Stimulated activated CD8-positive, alpha-beta memory T cell treated with anti-CD3 and anti-CD28 coated beads, Interleukin-12 subunit alpha, Interleukin-12 subunit beta, amount 100 ng/mL, for 4 hours (primary cell): Measurements from ENCODE around the gene ALDH16A1.

ENCODE experiments used
- DNase-seq: peaks from one replicate; pipeline ENCODE4 v3.0.0-alpha.2; 2020; ENCODE audit warnings: low read depth

Gene ALDH16A1

GRCh38 chr19:49423985-49424303, 29.1 kb upstream of the ALDH16A1 start:
- DNase-seq = no peak

DNA sequence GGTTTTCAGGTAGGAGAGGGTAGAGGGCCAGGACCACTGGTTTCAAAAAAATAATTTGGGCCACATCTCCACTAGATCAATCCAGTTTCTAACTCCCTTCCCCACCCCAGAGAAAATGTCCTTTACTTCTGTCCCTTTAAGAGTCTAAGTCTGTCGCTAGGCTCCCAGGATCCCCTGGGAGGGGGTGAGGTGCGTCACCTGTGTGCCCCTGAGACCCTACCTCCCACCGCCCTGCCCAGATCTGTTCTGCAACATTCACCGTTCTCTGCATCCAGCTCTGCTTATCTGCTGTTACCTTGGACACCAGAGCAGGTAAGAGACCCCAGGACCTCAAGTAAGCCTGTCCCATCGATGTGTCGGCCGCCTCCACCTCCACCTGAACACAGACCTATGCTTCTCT, 27.8 kb upstream of the ALDH16A1 start, which contains the start of gene GFY:
GFY (plus strand) TSS at position 211 of the 400 bp plus-strand sequence. CDS start 1,043 bp downstream, outside the sequence.
- no peak for DNase-seq

GRCh38 chr19:49425922-49426592, 27.0 kb upstream of the ALDH16A1 start:
- no peak for DNase-seq

- no peak for DNase-seq
Measured at GRCh38 chr19:49427339-49427738, 25.7 kb upstream of the ALDH16A1 start.

GRCh38 chr19:49427855-49428546, 25.0 kb upstream of the ALDH16A1 start:
- DNase-seq = no peak

DNA sequence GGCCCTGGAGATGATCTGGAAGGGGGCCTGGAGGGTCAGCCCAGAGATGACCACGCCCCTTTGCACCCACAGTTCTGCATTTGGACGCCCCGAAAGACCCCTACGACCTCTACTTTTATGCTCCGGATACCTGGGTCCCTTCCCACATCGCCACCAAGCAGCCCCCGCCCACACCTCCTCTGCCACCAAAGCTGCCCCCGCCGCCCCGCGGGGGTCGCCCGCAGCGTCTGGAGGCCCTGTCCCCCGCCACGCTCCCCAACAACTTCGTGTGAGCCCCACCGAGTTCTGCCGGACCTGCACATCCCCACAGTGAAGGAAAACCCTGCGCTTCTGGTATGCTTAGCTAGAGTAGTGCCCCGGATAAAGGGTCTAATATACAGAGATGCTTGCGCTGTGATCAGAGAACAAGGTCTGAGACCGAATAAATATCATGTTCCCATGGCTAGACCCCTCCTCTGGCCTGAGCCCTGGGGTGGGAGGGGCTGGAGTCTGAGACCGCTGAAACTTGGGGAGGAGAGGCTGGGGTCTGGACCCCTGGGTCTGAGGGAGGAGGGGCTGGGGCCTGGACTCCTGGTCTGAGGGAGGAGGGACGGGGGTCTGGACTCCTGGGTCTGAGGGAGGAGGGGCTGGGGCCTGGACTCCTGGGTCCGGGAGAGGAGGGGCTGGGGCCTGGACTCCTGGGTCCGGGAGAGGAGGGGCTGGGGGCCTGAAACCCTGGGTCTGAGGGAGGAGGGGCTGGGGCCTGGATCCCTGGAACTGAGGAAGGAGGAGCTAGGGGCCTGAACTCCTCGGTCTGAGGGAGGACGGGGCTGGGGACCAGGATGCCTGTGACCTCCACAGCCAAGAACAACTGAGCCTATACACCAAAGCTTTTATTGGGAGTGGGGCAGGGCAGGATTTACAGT, 24.2 kb upstream of the ALDH16A1 start:
- no peak for DNase-seq

DNA sequence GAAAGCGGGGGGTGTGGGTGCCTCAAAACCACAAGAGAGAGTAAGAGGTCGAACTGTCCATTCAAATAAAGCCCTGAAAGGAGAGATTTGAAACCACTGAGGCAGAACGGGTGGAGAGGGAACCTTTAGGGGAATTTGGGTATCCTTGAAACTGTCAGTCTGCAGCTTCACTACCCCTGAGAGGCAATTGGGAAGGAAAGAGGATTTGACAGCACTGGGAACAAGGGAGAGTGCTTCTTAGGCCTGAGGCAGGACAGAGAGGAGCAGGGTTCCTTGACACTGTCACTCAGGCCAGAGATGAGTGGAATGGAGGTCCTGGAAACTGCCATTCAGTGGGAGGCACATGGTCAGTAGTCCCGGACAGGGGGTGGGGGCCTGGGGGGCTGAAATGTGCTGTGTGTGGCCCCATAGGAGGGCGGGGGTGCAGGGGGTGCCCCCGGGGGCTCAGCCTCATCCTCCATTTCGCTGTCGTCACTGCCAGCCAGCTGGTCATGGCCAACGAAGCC, 22.8 kb upstream of the ALDH16A1 start:
- no peak for DNase-seq

DNA sequence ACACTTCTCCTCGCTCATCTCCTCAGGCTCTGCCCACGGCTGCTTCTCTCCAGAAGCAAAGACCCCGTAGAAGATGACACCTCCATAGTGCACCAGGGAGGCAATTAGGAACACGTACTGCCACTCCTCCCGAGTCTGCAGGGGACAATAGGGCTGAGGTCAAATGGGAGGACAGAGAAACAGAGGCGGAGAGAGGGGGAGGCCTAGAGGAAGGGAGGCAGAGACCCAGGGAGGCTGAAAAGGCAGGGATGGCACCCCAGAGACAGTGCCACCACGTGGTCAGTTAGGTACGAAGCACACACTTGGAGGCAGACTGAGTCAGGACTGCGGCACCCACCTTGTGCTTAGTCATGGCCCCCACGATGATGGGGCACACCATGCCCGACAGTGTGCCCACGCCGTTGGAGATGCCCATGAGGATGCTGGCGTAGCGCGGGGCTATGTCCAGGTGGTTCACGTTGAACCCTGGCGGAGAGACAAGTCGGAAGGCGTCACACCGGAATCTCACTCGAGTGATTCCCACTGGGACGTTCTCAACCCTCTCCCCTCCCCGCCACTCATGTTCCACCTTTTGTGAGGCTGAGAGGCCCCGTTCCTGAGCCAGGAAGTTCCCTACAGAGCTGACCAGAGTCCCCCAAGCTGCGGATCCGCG, 22.2 kb upstream of the ALDH16A1 start:
- no peak for DNase-seq

DNA sequence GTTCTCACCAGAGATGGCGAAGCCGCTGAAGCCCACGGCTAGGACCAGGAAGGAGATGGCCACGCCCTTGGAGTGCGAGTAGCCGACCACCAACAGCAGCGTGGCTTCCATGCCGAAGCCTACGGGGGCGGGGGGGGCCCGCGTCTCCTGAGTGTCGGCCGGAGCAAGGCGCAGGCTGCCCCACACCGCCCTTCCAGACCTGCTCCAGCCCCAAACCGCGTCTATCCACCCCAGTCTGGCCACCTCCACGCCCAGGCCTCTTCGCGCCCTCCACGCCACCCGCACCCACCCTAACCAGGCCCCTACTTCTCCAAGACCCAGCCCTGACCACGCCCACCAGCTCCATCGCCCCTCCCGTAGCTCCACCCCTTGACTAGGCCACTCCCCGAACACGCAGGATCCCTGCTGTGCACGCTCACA, 21.7 kb upstream of the ALDH16A1 start:
- DNase-seq = no peak

DNA sequence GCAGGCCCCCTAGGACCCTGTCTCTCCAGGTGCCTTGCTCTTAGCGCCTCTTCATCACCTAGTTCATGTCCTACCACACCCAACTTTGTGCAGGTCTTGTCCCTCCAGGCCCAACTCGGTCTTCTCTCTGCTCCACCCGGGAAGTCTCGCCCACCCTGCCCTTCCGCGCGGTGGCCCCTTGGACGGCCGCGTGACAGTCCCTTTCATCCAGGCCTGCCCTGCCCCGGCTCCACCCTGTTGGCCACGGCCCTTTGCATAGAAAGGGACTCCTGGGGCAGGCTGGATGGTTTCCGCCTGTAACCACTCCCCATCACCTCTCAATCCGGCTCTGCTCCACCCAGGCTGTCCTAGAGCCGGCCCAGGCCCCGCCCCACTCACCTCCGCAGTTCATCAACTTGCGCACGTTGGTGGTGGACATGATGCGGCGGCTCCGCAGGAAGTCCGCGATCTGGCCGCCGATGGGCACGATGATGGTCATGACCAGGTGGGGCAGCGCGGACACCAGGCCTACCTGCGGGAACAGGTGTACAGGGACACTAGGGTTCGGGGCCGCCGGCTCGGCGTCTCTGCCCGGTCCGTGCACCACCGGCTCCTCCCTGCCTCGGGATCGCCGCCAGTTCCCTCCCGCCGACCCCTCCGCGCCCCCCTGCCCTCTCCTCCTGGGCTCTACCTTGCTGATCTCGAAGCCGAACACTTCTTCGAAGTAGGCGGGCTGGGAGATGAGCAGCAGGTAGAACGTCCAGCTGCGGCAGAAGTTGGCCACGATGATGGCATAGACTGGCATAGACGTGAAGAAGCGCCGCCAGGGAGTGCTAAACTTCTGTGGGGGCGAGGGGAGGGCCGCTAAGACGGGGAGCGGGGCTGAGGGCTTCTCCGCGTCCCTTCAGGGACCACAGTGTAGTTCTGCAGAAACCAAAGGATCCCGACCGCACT, 20.6 kb upstream of the ALDH16A1 start:
- no peak for DNase-seq

GRCh38 chr19:49433240-49433901, 19.7 kb upstream of the ALDH16A1 start:
- no peak for DNase-seq

- no peak for DNase-seq
Measured at GRCh38 chr19:49434907-49435583, 18.0 kb upstream of the ALDH16A1 start.

- DNase-seq = no peak
Measured at GRCh38 chr19:49435670-49436069, 17.4 kb upstream of the ALDH16A1 start.

GRCh38 chr19:49436381-49437017, 16.5 kb upstream of the ALDH16A1 start:
- DNase-seq = no peak

- no peak for DNase-seq
Measured at GRCh38 chr19:49437231-49437630, 15.8 kb upstream of the ALDH16A1 start.

GRCh38 chr19:49438261-49438660, 14.8 kb upstream of the ALDH16A1 start:
- no peak for DNase-seq

DNA sequence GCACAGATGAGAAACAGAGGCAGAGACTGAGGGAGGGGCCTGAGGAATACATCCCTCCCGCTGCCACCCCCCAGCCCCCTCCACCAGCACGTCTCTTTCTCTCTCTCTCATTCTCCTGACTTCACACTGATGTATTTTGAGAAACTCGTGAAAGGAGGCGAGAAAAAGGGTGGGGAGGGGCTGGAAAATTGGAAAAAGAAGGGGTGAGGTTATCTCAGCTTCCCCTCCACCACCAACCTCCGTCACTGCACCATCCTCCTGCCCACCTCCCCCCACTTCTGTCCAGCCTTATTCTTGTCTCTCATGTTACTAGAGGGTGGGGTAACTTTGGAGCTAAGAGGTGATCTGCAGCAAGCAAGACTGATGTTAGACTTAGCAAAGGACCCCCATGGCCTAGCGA, 13.2 kb upstream of the ALDH16A1 start:
- DNase-seq = no peak

- DNase-seq = no peak
Measured at GRCh38 chr19:49440439-49441209, 12.4 kb upstream of the ALDH16A1 start.
